HL-60 (cell line): ENCODE results near the gene ALPI.

ENCODE experiments used
- DNase-seq, 2 experiments: peaks; one replicate each; pipeline ENCODE4 v3.0.0-alpha.2; 2010 to 2020; ENCODE audit warnings: low read depth in 1 of 2, low spot score in 1 of 2
- H3K27ac ChIP-seq: fragments of 250-450 bp; sonication (Bioruptor Pico); replicated peaks from 2 replicates; pipeline ENCODE4 v1.5.1; 2020; ENCODE audit warnings: mild to moderate bottlenecking, moderate library complexity
- H3K27me3 ChIP-seq: fragments of 250-450 bp; sonication (Bioruptor Pico); 2 replicates; pipeline ENCODE4 v1.5.1; 2021; ENCODE audit warnings: mild to moderate bottlenecking, moderate library complexity; ENCODE audit not compliant: insufficient read depth, poor library complexity, severe bottlenecking
- H3K4me3 ChIP-seq: replicated peaks from 2 replicates; pipeline ENCODE4 v1.5.1; 2011; ENCODE audit warnings: mild to moderate bottlenecking, control low read depth, low read length; ENCODE audit not compliant: insufficient read depth
- GABPA ChIP-seq: IDR thresholded peaks from 2 replicates; pipeline ENCODE4 v1.6.1; 2012; ENCODE audit warnings: low read depth
- POLR2AphosphoS5 ChIP-seq: IDR thresholded peaks from 2 replicates; pipeline ENCODE4 v1.6.1; 2012; ENCODE audit warnings: low read depth
- SPI1 ChIP-seq: IDR thresholded peaks from 2 replicates; pipeline ENCODE4 v1.6.1; 2012; ENCODE audit warnings: low read depth, mild to moderate bottlenecking, borderline replicate concordance
- TF ChIP-seq, protein P1 (sequence below): IDR thresholded peaks from 2 replicates; pipeline ENCODE4 v1.6.1; 2012; ENCODE audit warnings: low read depth; ENCODE audit not compliant: insufficient replicate concordance
- TF ChIP-seq, protein P2 (sequence below): IDR thresholded peaks from one replicate; pipeline ENCODE4 v1.5.1; 2011; ENCODE audit warnings: low read length, control low read depth, inconsistent platforms; ENCODE audit not compliant: insufficient read depth

The ALPI gene

GRCh38 chr2:232480201-232481190 is 24.5 kb downstream of the ALPI start:
- H3K27ac ChIP-seq, result no peak overlapping the region
- no peak overlapping the region for H3K4me3 ChIP-seq
- H3K27me3 ChIP-seq, result peaks cover 14% of the 10 kb centered on the region

DNA sequence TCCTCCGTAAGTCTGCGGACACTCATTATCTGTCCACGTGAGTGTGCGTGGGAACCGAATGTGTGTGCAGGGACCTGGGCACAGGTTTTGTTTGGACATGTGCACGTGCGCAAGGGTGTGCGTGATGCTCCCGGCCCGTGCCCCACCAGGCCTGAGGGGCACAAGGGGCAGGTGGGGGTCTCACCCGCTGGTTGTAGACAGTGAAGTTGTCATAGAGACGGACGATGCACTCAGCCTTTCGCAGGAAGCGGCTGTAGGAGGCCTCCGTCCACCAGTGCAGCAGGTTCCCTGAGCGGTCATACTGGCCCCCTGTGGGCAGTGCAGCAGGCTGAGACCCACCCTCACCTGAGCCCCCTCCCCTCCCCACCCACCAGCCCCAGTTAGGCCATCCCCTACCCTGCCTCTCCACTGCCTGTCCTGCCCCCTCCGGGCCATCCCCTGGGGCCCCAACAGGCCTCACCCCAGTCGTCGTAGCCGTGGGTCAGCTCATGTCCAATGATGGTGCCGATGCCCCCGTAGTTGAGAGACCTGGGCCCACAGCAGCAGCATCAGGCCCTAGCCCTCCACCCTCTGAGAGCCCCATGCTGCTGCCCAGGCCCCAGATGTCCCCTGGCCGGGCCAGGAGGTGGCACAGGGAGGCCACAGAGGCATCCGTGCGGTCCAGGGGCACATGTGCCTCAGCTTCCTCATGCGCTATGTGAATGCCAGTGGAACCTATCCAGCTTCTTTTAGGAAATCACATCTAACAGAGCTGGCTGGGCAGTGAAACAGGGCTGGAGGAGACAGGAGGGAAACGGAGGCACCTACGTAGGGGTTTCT is 25.6 kb downstream of the ALPI start:
- TF ChIP-seq GABPA, result no peak
- TF ChIP-seq, protein P1, sequence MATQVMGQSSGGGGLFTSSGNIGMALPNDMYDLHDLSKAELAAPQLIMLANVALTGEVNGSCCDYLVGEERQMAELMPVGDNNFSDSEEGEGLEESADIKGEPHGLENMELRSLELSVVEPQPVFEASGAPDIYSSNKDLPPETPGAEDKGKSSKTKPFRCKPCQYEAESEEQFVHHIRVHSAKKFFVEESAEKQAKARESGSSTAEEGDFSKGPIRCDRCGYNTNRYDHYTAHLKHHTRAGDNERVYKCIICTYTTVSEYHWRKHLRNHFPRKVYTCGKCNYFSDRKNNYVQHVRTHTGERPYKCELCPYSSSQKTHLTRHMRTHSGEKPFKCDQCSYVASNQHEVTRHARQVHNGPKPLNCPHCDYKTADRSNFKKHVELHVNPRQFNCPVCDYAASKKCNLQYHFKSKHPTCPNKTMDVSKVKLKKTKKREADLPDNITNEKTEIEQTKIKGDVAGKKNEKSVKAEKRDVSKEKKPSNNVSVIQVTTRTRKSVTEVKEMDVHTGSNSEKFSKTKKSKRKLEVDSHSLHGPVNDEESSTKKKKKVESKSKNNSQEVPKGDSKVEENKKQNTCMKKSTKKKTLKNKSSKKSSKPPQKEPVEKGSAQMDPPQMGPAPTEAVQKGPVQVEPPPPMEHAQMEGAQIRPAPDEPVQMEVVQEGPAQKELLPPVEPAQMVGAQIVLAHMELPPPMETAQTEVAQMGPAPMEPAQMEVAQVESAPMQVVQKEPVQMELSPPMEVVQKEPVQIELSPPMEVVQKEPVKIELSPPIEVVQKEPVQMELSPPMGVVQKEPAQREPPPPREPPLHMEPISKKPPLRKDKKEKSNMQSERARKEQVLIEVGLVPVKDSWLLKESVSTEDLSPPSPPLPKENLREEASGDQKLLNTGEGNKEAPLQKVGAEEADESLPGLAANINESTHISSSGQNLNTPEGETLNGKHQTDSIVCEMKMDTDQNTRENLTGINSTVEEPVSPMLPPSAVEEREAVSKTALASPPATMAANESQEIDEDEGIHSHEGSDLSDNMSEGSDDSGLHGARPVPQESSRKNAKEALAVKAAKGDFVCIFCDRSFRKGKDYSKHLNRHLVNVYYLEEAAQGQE, result no peak
- no peak for TF ChIP-seq SPI1
- peaks cover 22% of the 10 kb centered on the region for H3K27me3 ChIP-seq
- no peak overlapping the region for H3K4me3 ChIP-seq
- no peak for DNase-seq
- no peak overlapping the region for H3K27ac ChIP-seq

More at GRCh38 chr2:232480201-232481190, 24.5 kb downstream of the ALPI start:
- TF ChIP-seq SPI1, result no peak
- TF ChIP-seq POLR2AphosphoS5, result no peak
- TF ChIP-seq, protein P2, sequence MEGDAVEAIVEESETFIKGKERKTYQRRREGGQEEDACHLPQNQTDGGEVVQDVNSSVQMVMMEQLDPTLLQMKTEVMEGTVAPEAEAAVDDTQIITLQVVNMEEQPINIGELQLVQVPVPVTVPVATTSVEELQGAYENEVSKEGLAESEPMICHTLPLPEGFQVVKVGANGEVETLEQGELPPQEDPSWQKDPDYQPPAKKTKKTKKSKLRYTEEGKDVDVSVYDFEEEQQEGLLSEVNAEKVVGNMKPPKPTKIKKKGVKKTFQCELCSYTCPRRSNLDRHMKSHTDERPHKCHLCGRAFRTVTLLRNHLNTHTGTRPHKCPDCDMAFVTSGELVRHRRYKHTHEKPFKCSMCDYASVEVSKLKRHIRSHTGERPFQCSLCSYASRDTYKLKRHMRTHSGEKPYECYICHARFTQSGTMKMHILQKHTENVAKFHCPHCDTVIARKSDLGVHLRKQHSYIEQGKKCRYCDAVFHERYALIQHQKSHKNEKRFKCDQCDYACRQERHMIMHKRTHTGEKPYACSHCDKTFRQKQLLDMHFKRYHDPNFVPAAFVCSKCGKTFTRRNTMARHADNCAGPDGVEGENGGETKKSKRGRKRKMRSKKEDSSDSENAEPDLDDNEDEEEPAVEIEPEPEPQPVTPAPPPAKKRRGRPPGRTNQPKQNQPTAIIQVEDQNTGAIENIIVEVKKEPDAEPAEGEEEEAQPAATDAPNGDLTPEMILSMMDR, result no peak
- TF ChIP-seq, protein P1, result no peak
- TF ChIP-seq GABPA, result no peak
- no peak for DNase-seq

GRCh38 chr2:232482301-232483238 is 26.6 kb downstream of the ALPI start:
- TF ChIP-seq, protein P2, result no peak
- TF ChIP-seq GABPA (no peak), POLR2AphosphoS5 (no peak), SPI1 (no peak)
- TF ChIP-seq, protein P1, result no peak
- DNase-seq, result no peak
- Histone ChIP-seq H3K27ac (no peak overlapping the region), H3K27me3 (peaks cover 30% of the 10 kb centered on the region), H3K4me3 (no peak overlapping the region)
